DMS153 (cell line): Measurements from ENCODE around the gene PTPRD.
A peak's percentile ranks its signal among the peaks of the same experiment; 100 is the strongest.

ENCODE experiments used
- DNase-seq: peaks from one replicate; lab custom pipeline; 2025; lab: John Stamatoyannopoulos, UW

Gene PTPRD

GRCh38 chr9:10052916-10053315, 559.9 kb downstream of the PTPRD start:
- DNase-seq = no peak

DNA sequence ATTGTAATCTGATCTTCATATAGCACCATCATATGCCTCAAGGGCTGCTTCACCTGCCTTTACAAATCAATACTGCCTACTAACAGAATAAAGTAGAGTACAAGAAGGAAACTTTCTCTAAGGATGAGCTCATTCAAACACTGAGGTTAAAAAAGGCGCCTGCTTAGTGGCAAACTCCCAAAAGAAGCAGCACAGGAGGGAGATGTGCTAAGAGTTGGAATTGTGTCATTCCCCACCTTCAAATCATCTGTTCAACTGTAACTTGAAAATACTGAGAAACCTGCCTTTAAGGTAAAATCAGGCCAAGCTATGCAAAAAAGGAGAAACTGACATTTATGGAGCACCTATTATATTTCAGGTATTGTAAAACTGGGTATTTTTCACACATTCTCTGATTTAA, 560.6 kb downstream of the PTPRD start:
- no peak for DNase-seq

- no peak for DNase-seq
These were observed 562.8 kb downstream of the PTPRD start for GRCh38 chr9:10050016-10050415.

DNA sequence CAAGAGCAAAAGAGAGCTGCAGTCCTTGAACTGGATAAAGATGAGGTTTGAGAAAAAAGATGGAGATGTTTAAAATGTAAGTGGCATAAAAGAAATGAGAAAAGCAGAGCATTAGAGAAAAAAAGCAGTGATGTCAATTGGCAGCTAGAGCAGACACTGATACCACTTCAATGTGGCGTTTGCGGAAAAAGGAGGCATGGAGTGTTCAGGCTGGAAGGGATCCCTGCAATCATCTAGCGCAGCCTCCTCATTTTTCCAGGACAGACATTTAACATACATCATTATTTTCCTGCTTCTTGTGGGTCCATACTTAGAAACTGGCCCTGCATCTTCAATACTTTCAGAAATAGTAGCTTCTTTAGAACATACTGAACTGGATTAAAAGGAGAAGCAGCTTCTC, 563.8 kb downstream of the PTPRD start:
- no peak for DNase-seq

- peak; percentile 31 for DNase-seq
These were observed 567.2 kb downstream of the PTPRD start for GRCh38 chr9:10045598-10045997.

DNA sequence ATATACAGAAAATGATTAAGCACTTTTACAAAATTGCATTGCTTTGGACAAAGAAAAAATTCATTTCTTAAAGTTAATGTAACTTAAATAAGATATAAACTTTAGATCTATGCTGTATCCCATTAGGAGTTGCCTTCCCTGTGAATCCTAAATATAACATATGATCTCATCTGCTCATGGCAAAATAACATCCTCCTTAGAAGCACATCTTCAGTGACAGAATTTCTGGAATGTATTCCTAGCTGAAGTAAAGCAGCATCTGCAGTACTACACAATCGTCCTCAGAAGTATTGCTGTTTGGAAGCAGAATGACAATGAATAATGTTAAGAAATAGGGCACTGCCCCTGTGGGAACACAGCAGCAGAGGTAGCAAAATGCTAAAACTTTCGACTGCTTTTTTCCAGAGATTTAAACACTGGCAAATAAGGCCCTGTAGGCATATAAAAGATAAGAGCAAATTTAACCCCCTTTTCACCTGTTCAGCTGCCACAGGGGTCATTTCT, 571.0 kb downstream of the PTPRD start:
- DNase-seq = no peak

DNA sequence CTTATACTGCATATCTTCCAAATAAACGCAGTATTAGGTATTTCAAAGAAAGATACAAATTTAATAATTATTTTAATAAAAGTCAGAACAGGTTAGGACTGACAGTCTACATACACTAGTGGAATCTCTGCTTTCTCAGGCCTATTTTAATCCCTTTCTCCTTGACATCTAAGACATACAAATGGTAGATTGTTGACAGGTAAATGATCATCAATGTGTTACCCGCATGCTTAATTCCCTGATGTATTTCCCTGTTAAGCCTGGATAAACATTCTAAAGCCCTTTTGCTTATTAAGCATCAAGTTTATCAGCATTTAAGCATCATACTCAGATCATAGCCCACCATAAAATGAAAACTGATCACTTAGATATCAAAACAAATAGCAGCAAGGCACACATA, 576.7 kb downstream of the PTPRD start:
- DNase-seq = no peak

DNA sequence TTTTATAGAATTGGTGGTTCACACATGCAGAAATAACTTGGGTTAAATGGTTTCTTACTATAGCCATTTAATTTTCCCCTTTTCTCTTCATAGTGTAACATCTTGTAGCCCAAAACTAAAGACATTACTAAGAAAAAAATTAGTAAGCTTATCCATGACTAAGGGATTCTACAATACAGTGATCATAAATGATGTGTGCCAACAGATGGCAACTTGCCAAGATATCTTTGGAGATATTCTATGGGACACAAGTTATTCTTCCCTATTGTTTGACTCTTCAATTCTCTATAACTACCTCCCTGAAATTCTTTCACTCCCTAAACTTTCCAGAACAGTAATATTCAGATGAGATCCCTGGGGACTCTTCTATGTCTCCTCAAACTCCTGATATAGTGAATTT, 580.6 kb downstream of the PTPRD start:
- DNase-seq = no peak

DNA sequence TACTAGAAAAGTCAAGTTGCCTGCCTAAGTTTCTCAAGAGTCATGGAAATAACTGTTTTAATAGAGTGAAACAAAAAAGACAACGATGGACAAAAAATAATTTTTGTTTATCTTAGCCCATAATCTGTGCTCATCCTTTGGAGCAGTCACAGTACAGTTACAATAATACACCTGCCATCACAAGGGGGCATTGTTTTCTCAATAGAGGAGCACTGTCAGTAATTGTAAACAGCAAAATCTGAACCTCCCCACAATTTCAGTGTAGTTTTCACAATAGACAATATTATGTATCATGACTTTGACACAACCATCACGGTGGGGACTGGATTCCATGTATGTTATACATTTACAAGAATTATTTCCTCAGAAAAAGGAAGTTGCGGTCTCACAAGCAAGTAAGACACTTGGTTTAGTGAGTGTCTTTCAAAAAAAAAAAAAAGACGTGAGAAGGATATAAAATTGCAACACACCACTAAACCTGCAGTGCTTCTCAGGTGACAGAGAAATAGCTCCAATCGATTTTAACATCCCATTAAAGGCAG, 586.3 kb downstream of the PTPRD start:
- peak; percentile 20 for DNase-seq

GRCh38 chr9:10015755-10016154, 597.0 kb downstream of the PTPRD start:
- peak; percentile 10 for DNase-seq

DNA sequence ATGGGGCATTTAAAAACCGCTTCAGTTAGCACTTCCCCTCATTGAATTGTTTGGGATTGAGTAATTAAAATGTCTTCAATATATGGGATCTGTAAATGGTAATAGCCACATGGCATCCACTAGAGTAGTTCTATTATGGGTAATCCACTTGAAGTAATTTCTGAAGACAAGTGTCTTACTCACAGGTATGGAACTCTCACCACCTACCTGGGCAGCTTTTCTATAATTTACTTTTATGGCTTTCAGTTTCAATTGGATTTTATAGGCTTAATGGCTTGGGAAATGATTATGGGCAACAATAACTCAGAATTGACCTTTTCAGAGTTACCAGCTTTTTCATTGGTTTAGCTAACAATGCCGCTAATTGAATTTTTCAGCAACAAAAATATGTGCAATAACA, 597.9 kb downstream of the PTPRD start:
- DNase-seq = peak; percentile 98

DNA sequence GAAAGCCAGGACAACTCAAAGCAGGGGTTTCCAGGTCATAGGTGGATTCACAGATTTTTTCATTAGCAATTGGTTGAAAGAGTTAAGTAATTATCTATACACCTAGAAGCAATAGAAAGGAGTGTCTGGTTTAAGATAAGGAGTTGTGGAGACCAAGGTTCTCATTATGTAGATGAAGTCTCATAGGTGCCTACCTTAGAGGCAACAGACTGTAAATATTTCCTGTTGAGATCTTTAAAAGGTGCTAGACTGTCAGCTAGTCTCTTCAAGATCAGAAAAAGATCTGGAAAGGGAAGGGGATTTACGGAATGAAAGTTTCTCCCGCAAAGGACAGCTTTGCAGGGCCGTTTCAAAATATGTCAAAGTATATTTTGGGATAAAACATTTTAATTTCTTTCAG, 603.4 kb downstream of the PTPRD start:
- no peak for DNase-seq

GRCh38 chr9:10008101-10008799, 604.6 kb downstream of the PTPRD start:
- DNase-seq = no peak

- no peak for DNase-seq
These were observed 605.4 kb downstream of the PTPRD start for GRCh38 chr9:10007356-10007755.

DNA sequence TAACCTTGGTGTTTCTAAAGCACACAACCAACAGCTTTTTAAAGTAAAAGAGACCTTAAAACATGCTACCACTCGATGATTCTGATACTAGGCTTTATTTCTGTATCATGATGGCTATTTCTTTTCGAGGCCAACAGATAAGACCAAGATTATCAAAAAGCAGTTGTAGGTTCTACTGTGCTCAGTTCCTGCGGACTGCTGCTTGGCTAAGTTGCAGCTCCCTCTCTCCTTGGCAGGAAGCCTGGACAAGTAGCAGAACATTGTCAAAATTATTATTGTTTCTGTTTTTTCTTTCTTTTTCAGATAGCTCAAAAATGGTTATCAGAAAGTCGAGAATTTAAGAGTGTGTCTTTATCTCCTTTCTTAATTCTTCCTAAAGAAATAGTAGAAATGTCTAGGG, 607.6 kb downstream of the PTPRD start:
- no peak for DNase-seq

DNA sequence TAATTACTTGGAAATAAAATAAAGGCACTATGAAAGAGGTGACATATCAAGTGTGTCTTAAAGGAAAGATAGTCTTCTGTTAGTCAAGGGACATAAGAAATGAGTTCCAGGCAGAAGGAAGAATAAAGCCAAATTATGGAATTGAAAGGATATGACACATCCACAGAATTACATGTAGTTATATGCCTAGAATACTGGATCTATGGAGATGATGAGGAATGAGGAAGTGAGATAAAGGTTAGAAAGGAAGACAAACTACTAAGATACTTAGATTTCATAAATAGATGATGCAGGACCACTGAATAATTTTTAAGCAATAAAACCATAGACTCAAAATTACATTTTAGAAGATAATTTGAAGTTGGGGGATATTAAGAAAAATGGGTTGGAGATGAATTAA, 609.8 kb downstream of the PTPRD start:
- no peak for DNase-seq

DNA sequence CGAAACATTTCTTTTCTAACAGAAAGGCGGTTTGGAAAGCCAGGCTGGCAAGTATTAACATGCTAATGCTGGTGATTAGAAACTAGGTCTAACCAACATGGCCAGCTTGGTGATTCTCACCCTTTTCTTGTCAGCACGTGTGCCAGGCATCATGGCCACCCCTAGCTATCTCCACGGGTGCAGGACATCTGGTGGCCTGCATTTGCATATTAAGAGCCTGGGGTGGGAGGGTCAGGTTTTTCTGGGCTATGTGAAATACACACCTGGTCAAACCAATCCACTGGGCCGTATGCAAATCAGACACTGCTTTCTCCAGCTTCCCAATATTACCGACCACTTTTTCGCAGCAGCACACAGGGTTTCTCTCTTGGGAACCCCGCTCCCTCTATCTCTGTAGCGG, 612.1 kb downstream of the PTPRD start:
- DNase-seq = no peak

DNA sequence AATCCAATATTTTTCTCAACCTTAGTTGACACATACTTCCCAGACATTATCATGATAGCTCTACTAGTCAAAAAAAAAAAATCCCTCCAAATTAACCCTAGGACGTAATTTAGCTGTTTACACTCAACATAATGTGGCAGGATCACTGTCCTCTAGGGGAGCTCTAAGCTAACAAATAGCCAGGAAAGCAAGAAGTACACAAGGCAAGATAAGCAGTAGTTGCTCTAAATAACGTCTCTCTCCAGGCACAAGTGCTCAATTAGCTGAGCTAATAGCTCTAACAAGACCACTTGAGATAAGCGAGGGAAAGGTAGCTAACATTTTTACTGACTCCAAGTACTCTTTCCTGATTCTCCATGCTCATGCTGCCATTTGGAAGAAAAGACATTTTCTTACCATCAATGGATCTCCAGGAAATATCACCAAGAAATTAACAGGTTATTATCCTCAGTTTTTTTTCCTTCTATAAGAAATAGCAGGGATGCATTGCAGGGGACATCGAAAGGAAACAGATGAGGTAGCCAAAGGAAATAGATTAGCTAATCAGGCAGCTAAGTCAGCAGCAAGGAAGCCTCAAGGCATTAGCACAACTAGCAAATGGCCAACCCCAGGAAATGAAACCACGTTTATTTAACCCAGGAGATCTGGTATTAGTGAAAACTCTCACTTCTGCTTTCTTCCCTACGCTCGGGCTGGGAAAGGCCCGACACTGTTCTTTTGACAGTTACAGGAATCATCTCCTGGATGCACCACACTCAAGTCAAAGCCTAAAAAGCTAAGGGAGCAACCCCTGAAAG, 614.1 kb downstream of the PTPRD start:
- DNase-seq = peak; percentile 26

- no peak for DNase-seq
These were observed 615.2 kb downstream of the PTPRD start for GRCh38 chr9:9997585-9997984.

DNA sequence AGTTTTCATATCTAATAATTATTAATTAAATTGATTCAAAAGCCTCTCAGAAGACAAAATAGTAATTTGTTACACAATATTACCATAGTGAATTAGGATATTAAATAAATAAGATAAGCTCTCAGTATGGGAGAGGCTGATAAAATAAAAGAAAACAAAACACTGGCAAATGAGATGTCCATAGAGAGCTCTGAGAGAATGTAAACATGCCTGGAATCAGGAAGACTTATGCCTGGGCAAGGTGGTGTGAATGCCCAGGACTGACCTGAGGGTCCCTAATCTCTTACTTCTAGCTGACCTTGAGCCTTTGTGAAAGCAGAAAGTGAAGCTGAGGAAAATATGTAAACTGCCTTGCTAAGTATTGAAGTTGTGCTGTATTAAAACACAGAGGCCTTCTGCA, 616.5 kb downstream of the PTPRD start:
- no peak for DNase-seq

- no peak for DNase-seq
These were observed 619.9 kb downstream of the PTPRD start for GRCh38 chr9:9992936-9993335.

GRCh38 chr9:9973062-9973461, 639.7 kb downstream of the PTPRD start:
- DNase-seq = no peak

GRCh38 chr9:9970514-9970913, 642.3 kb downstream of the PTPRD start:
- DNase-seq = no peak
